ENCODE measurements around the gene LONP2. TPM values are rescaled to one million over a fixed set of nuclear protein-coding genes. Genes with fewer than 3 reads are reported as not detected.

Gene LONP2
- total RNA-seq, 4 donors from 2014 or later = 51.4 to 73.4 (median 63.3) TPM

DNA sequence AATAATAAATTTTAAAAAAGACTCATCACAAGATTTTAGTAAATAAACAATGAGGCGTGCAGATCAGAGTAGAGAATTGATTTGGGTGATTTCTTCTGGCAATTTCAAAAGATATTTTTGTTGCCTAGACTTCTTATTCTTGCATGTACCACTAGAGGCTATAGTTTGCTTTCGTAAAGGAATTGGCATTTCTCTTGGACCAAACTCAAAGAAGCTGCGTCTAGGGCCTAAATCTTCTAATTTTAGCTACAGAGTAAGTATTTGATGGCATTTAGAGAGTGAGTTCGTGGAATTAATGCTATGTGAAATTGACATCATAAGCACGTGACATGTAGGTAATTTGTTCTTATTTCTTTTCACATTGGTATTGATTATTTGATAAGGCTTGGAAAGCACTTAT is 27.6 kb downstream of the LONP2 start:
- Histone ChIP-seq H3K27me3 (no peaks in the 10 kb centered on the region), H3K36me3 (peaks cover 5 to 34% (median 18%) of the 10 kb centered on the region in 4 donors), H3K27ac (replicated peaks in 1 of 4) (peak overlapping the region in 3 of 4 donors; percentile 3 to 63 (median 36)), H3K4me1 (peaks cover 10 to 37% (median 35%) of the 10 kb centered on the region in 4 donors), H3K9me3 (no peaks in the 10 kb centered on the region), H3K4me3 (no peak overlapping the region)
- no peak for DNase-seq (ENCODE audit: extremely low spot score)
- 50% methylated on average over 5 of the region's 5 CpGs for WGBS
- intact Hi-C loops (cut with DNase I) = no loop called here
- TF ChIP-seq POLR2AphosphoS5 (IDR thresholded peaks at IDR 0.05) = no peak
- TF ChIP-seq, protein P1, sequence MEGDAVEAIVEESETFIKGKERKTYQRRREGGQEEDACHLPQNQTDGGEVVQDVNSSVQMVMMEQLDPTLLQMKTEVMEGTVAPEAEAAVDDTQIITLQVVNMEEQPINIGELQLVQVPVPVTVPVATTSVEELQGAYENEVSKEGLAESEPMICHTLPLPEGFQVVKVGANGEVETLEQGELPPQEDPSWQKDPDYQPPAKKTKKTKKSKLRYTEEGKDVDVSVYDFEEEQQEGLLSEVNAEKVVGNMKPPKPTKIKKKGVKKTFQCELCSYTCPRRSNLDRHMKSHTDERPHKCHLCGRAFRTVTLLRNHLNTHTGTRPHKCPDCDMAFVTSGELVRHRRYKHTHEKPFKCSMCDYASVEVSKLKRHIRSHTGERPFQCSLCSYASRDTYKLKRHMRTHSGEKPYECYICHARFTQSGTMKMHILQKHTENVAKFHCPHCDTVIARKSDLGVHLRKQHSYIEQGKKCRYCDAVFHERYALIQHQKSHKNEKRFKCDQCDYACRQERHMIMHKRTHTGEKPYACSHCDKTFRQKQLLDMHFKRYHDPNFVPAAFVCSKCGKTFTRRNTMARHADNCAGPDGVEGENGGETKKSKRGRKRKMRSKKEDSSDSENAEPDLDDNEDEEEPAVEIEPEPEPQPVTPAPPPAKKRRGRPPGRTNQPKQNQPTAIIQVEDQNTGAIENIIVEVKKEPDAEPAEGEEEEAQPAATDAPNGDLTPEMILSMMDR (IDR thresholded peaks at IDR 0.05) = peak in 2 of 3 experiments; percentile 21 to 31

DNA sequence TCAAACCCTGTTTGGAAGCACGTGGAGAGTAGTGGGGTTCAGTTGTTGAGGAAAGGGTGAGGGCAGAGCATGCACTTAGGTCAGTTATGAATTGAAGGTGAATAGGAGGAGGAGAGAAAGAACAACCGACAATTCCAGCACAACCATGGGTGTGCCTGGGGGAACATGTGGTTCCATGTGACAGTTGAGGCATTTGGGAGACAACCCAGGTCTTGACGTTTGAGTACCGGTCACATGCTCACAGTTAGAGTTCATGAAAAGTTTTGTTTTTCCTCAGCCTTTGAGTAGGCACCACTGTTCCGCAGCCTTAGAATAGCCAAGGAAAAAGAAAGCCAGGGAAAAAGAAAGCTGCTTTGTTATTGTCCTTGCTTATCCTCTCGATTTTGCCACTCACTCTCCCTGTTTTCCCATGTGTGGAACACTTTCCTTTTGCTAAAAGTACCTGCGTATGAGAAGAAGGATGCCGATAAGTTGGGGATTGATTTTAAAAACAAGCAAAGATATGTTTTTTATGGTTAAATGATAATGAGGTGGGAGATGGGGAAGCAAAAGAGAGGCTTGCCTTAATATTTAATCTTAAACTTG is 28.8 kb downstream of the LONP2 start:
- DNase-seq (ENCODE audit: extremely low spot score) = no peak
- no peaks in the 10 kb centered on the region for H3K27me3 ChIP-seq
- intact Hi-C loops (cut with DNase I) = no loop called here
- peaks cover 21 to 47% (median 44%) of the 10 kb centered on the region in 4 donors for H3K4me1 ChIP-seq
- peaks cover 0 to 28% (median 18%) of the 10 kb centered on the region in 4 donors for H3K36me3 ChIP-seq
- H3K4me3 ChIP-seq = peak overlapping the region in 2 of 4 donors; percentile 14 to 17
- WGBS = 67% methylated on average over 8 of the region's 8 CpGs
- TF ChIP-seq POLR2AphosphoS5 (IDR thresholded peaks at IDR 0.05) = peak; percentile 38 to 63
- TF ChIP-seq, protein P1 (IDR thresholded peaks at IDR 0.05) = no peak
- peak overlapping the region; percentile 21 to 63 (median 48) for H3K27ac ChIP-seq (replicated peaks in 1 of 4)
- no peaks in the 10 kb centered on the region for H3K9me3 ChIP-seq

DNA sequence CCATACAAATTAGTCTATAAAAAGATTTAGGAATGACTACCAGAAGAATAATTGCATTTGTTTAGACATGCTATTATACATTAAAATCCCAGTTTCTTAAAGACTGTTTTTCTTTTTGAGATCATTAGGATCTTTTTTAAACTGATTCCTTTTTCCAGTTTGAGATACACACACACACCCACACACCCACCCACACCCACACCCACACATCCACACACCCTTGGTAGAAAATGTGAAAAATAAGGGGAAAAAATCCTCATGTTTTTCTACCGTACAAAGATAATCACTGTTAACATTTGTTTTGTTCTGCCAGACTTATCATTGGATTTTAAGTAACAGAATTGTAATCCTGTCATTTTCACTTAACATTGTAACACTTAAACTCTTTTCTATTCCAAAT is 30.4 kb downstream of the LONP2 start:
- intact Hi-C loops (cut with DNase I) = no loop called here
- H3K36me3 ChIP-seq = peaks cover 0 to 26% (median 18%) of the 10 kb centered on the region in 4 donors
- DNase-seq (ENCODE audit: extremely low spot score) = no peak
- TF ChIP-seq POLR2A (IDR thresholded peaks at IDR 0.05; ENCODE audit: low read depth) = no peak
- no peak for TF ChIP-seq POLR2AphosphoS5 (IDR thresholded peaks at IDR 0.05)
- no peak for TF ChIP-seq EP300 (IDR thresholded peaks at IDR 0.05)
- TF ChIP-seq, protein P1 (IDR thresholded peaks at IDR 0.05) = no peak
- WGBS = 94% methylated on average over 1 of the region's 1 CpG
- no peak overlapping the region for H3K27ac ChIP-seq (replicated peaks in 1 of 4)
- no peak overlapping the region for H3K4me3 ChIP-seq
- H3K27me3 ChIP-seq = no peaks in the 10 kb centered on the region
- H3K4me1 ChIP-seq = peaks cover 31 to 59% (median 47%) of the 10 kb centered on the region in 4 donors
- H3K9me3 ChIP-seq = no peaks in the 10 kb centered on the region

DNA sequence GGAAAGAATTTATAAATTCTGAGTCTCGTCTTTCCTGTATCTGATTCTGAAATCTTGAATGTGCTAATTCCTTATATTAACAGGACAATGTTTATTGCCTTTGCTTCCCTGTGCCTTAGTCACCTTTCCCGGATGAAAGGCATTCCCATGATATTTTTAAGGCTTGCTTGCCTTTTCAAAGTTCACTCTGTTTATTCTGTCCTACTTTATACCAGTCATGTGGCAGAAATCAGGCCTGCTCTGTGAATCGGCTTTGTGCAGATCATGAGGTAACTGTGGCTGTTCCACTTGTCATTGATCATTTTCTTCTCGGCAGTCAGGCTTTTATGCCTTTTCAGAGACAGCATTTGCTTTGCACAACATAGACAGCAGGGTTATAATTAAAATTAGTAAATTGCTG is 32.0 kb downstream of the LONP2 start:
- DNase-seq (ENCODE audit: extremely low spot score) = no peak
- Histone ChIP-seq H3K9me3 (no peaks in the 10 kb centered on the region), H3K4me3 (no peak overlapping the region), H3K36me3 (peaks cover 0 to 12% (median 5%) of the 10 kb centered on the region in 4 donors), H3K27ac (replicated peaks in 1 of 4) (peak overlapping the region; percentile 36 to 71 (median 62)), H3K4me1 (peaks cover 42 to 69% (median 57%) of the 10 kb centered on the region in 4 donors), H3K27me3 (no peaks in the 10 kb centered on the region)
- intact Hi-C loops (cut with DNase I) = no loop called here
- WGBS = 40% methylated on average over 4 of the region's 4 CpGs
- TF ChIP-seq POLR2A (IDR thresholded peaks at IDR 0.05; ENCODE audit: low read depth) (no peak), EP300 (IDR thresholded peaks at IDR 0.05) (no peak), POLR2AphosphoS5 (IDR thresholded peaks at IDR 0.05) (peak in 1 of 2 donors; percentile 17)

DNA sequence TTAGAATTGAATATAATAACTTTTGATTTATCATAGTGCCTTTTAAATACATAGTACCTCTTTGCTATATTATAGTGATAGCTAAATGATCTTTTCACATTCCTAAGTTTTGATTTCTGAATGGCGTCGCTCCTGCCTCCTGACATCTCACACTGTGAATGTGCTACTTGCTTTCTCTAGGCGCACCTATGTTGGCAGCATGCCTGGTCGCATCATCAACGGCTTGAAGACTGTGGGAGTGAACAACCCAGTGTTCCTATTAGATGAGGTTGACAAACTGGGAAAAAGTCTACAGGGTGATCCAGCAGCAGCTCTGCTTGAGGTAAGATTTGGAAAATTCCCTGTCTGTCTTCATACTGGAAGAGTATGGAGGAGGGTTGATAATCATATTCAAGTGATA is 33.1 kb downstream of the LONP2 start:
- H3K27ac ChIP-seq (replicated peaks in 1 of 4) = peak overlapping the region in 3 of 4 donors; percentile 59 to 71 (median 66)
- H3K4me3 ChIP-seq = no peak overlapping the region
- TF ChIP-seq, protein P1 (IDR thresholded peaks at IDR 0.05) = no peak
- TF ChIP-seq EP300 (IDR thresholded peaks at IDR 0.05) (no peak), POLR2AphosphoS5 (IDR thresholded peaks at IDR 0.05) (no peak), POLR2A (IDR thresholded peaks at IDR 0.05; ENCODE audit: low read depth) (no peak)
- intact Hi-C loops (cut with DNase I) = no loop called here
- peaks cover 40 to 61% (median 51%) of the 10 kb centered on the region in 4 donors for H3K4me1 ChIP-seq
- WGBS = 81% methylated on average over 5 of the region's 5 CpGs
- no peak for DNase-seq (ENCODE audit: extremely low spot score)
- peaks cover 0 to 9% (median 4%) of the 10 kb centered on the region in 4 donors for H3K36me3 ChIP-seq
- H3K27me3 ChIP-seq = no peaks in the 10 kb centered on the region
- H3K9me3 ChIP-seq = no peaks in the 10 kb centered on the region

All from esophagus muscularis mucosa (tissue), 4 donors.